HL-60/S4 treated with phorbol 12-myristate 13-acetate at 8.2 ng/mL for 4 days and 3 days (cell line): Measurements from ENCODE around the gene VWA3A.
"Not testable (repeated sequence)": the region's sequence is repeated elsewhere in the genome, so short reads cannot be mapped to it uniquely, and the experiment has no call there.

Experiments used
- in situ Hi-C: fragments of 300-500 bp; cut with MboI; formaldehyde crosslinking; loops from 2 replicates; pipeline ENCODE4 v1.15.0; 2022; ENCODE audit warnings: low sequenced_read_pairs

VWA3A gene

GRCh38 chr16:22132801-22133200 is 40.5 kb downstream of the VWA3A start:
- in situ Hi-C loops = no loop called here

DNA sequence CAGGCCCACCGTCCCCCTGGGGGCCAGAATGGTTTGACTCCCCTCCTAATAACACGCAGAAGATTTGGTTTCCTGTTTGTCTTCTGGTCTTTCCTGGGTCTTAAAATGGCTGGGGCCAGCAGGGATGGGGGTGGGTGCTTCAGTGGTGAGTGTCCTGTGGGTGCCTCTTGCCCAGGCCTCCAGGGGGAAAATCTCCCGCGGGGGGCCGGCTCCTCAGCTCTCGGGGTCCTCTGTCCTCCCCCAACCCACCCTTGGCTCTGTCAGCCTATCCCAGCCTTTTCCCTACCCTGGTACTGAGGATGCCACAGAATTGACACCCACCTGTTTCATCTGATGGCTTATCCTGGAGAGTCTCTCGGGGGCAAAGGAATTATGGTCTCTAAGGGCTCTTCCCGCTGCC is 46.1 kb downstream of the VWA3A start:
- in situ Hi-C loops = no loop called here

- in situ Hi-C loops = no loop called here
These were observed 46.7 kb downstream of the VWA3A start for GRCh38 chr16:22139008-22139407.

GRCh38 chr16:22139732-22140131 is 47.4 kb downstream of the VWA3A start:
- in situ Hi-C loops = no loop called here

- in situ Hi-C loops = no loop called here
These were observed 49.4 kb downstream of the VWA3A start for GRCh38 chr16:22141767-22142166.

DNA sequence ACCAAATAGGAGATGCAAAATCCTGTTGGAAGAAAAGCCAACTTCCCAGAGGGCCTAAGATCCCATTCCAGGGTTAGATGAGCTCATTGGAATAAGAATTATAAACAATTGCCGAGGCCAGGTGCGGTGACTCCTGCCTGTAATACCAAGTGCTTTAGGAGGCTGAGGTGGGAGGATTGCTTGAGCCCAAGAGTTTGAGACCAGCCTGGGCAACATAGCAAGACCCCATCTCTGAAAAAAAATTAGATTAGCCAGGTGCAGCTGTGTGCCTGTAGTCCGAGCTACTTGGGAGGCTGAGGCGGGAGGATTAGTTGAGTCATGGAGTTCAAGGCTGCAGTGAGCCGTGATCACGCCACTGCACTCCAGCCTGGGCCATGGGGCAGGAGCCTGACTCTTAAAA is 52.2 kb downstream of the VWA3A start:
- in situ Hi-C loops = no loop called here

DNA sequence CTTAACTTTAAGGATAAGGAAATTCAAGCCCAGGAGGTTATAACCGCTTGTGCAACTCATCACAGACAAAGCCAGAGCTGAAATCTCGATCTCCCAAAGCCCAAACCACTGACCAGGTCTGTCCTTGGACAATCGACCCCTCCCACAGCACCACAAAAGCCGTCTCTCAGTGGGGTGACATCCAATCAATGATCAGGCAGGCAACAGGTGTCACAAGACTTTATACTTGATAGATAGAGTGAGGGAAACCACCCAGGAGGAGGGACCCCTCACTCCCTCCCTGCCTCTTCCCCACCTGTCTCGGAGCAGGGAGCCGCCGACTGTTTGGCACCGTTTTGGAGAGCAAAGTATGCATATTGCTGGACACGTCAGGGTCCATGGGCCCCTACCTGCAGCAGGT is 55.5 kb downstream of the VWA3A start:
- in situ Hi-C loops = no loop called here

- in situ Hi-C loops = no loop called here
These were observed 59.1 kb downstream of the VWA3A start for GRCh38 chr16:22151246-22151998.

- in situ Hi-C loops = no loop called here
These were observed 60.0 kb downstream of the VWA3A start for GRCh38 chr16:22152316-22152715.

- in situ Hi-C loops = not testable (repeated sequence)
These were observed 60.7 kb downstream of the VWA3A start for GRCh38 chr16:22153078-22153477.

- in situ Hi-C loops = no loop called here
These were observed 69.1 kb downstream of the VWA3A start for GRCh38 chr16:22161401-22161800.

- in situ Hi-C loops = no loop called here
These were observed 69.8 kb downstream of the VWA3A start, which contains the start of gene SDR42E2 for GRCh38 chr16:22161999-22162655. SDR42E2 (plus strand) TSS chr16:22162506; CDS start chr16:22165583, 3,077 bp downstream.

GRCh38 chr16:22162656-22163009 is 70.3 kb downstream of the VWA3A start:
- in situ Hi-C loops = no loop called here

DNA sequence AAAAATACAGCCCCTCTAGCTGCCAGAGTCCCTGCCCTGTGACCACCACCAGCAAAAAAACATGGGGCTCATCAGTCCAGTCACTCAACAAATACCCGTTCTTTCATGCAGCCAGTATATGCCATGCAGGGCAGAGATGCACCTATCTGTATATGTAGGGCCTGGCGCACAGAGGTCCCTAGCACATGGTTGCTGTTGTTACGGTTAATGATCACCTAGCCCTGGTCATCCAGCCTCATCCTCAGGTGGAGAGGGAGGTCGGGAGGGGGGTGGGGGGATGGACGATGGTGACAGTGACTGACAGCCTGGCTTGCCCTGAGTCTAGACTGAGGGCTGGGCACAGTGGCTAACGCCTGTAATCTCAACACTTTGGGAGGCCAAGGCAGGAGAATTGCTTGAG is 71.5 kb downstream of the VWA3A start:
- in situ Hi-C loops = no loop called here

GRCh38 chr16:22164482-22164881 is 72.1 kb downstream of the VWA3A start:
- in situ Hi-C loops = no loop called here

DNA sequence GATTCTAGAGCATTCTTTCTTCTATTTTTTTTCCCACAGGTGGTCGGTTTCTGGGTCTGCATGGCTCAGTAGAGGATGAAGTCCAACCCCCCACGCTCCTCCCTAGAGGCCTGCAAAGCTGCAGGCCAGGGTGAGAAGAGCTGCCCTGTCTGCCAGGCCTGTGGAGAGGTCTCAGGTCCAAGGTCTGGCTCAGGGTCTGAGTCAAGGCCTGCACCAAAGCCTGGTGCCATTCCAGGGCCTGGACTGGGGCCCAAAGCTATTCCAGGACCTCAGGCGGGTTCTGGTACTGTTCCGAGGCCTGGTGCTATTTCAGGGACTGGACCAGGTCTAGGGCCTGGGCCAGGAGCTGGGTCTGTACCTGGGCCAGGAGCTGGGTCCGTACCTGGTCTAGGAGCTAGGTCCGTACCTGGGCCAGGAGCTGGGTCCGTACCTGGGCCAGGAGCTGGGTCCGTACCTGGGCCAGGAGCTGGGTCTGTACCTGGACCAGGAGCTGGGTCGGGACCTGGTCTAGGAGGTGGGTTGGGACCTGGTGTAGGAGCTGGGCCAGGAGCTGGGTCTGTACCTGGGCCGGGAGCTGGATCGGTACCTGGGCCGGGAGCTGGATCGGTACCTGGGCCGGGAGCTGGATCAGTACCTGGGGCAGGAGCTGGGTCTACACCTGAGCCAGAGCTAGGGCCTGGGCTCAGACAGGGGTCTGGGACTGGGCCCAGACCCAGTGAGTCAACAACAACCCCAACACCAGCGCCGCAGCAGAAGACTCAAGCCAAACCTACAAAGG is 73.4 kb downstream of the VWA3A start:
- in situ Hi-C loops = no loop called here

DNA sequence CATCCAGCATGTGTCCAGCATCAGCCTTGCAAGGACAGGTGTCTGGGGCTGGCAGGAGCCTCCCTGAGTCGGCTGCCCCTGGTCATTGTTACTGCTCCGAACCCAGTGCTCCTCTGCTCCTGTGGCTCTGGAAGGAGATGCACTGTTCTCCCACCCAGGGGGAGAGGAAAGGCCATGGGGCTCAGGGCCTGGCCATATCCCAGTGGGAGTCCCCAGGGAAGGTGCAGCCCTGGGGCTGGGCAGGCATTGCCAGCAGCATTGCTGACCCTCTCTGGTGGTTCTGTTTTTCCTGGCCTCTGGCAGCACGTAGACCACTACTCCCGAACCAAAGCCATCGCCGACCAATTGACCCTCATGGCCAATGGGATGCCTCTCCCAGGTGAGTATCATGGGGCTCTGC is 79.6 kb downstream of the VWA3A start:
- in situ Hi-C loops = no loop called here

DNA sequence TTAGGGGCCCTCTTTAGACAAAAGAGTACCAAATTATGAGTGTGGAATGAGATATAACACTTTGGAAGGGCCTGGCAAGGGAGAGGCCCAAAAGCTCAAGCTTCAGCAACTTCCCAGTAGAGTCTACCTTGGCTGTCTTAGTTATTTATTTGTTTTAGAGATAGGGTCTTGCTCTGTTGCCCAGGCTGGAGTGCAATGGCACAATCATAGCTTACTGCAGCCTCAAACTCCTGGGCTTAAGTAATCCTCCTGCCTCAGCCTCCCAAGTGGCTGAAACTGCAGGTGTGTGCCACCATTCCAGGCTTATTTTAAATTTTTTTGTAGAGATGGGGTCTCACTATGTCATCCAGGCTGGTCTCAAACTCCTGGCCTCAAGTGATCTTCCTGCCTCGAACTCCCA is 80.3 kb downstream of the VWA3A start:
- in situ Hi-C loops = not testable (repeated sequence)

GRCh38 chr16:22174642-22175041 is 82.3 kb downstream of the VWA3A start:
- in situ Hi-C loops = no loop called here

DNA sequence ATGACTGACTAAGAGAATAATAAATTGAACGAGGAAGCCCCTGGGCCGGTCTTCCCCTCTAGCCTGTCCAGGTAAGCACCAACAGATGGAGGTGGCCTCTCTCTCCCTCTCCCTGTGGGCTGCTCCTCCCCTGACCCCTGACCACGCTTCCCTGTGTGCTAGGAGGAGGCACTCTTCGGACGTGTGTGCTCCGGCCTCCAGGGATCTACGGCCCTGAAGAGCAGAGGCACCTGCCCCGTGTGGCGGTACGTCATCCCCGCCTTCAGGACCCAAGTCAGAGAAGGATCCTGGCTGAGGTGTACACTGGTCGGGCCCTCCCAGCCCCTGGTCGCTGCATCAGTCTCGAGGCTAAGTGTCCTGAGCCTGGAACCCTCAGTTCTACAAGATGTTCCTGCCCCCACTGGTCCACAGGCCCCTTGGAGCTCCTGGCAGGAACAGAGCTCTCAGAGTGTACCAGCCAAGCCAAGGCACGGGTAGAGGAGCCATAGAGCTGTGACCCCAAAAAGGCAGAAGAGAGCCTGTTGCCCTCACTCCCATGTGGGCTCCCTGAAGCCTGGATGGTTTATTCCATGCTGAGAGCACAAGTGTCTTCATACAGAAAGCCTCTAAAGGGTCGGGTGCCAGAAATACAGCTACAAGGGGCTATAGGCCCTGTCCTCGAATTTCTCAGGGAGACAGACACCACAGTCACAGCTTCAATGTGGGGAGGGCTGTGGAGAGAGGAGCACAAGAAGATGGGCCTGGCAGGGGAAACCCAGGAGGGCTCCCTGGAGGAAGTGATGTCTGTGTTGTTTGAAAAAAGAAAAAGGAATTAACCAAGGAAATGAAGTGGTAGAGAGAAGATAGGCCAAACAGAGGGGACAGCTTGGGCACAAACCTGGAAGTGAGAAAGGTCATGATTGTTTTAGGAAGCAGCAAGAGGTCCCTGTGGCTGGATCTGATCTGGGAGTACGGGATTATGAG is 85.9 kb downstream of the VWA3A start:
- in situ Hi-C loops = no loop called here

DNA sequence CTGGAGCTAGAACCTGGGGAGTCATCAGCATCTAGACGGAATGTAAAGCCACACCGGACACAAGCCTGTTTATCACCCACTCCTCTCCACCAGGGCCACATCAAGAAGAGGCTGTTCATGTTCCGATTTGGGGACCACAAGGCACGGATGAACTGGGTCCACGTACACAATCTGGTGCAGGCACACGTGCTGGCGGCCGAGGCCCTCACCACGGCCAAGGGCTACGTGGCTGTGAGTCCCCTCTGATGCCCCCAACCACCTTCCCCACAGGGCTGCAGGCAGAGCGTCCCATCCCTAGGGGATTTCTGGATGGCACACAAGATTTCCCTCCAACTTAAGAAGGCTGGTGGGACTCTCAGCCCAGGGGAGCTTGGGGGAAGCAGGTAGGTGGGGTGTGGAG is 89.1 kb downstream of the VWA3A start:
- in situ Hi-C loops = loop anchor here (10.0 kb wide), 1 partner anchor 177 kb away; the partner anchor contains the start of genes MOSMO and PDZD9
